GM18498 (cell line): ENCODE results near the gene SLC8A2.

Experiments
- ATAC-seq: cut with Tn5 transposase; IDR thresholded peaks from one replicate; pipeline ENCODE4 v1.9.1; 2021; ENCODE audit warnings: mild to moderate bottlenecking, moderate library complexity; ENCODE audit not compliant: unreplicated experiment

SLC8A2 gene

DNA sequence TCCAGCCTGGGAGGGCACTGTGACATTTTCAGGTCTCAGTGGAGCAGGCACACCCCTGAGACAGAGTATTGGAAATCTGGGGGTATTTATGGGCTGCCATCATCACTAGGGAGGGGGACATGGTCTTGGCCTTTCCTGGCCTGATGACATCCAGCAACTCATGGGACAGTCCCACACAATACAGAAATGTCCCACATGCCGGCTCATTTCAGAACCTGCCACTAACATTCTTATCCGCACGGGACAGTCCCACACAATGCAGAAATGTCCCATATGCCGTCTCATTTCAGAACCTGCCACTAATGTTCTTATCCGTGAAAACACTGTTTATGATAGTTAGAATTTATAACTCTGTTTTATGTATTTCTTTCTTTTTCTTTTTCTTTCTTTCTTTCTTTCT lies 9.8 kb downstream of the SLC8A2 start:
- no peak for ATAC-seq

DNA sequence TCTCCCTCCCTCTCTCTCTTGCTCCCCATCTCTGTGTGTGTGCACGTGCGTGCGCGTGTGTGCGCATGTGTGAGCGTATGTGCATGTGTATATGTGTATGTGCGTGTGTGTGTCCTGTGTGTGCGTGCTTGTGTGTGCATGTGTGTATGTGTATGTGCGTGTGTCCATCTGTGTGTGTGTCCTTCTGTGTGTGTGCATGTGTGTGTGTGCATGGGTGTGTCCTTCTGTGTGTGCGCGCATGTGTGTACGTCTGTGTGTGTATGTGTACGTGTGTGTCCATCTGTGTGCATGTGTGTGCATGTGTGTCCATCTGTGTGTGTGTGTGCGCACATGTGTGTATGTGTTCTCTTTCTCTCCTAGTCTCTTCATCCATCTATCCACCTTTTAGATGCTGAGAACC lies 12.2 kb downstream of the SLC8A2 start:
- no peak for ATAC-seq

DNA sequence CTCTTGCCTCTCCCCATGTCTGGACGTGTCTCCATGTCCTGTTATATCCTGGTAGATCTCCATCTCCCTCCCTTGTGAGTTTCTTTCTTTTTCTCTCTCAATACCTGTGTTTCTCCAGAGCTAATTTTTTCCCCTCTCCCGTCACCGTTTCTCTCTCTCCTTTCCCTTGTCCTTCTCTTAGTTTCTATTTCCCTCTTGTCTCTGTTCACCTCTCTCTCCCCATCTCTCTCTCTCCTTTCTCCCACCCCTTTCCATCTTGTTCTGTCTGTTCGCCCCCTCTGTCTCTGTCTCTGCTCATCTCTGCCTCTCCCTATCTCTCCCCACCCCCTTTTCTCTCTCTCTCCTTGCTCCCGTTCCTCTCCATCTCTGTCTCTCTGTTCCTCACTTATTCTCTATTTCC lies 13.0 kb downstream of the SLC8A2 start:
- ATAC-seq = no peak

DNA sequence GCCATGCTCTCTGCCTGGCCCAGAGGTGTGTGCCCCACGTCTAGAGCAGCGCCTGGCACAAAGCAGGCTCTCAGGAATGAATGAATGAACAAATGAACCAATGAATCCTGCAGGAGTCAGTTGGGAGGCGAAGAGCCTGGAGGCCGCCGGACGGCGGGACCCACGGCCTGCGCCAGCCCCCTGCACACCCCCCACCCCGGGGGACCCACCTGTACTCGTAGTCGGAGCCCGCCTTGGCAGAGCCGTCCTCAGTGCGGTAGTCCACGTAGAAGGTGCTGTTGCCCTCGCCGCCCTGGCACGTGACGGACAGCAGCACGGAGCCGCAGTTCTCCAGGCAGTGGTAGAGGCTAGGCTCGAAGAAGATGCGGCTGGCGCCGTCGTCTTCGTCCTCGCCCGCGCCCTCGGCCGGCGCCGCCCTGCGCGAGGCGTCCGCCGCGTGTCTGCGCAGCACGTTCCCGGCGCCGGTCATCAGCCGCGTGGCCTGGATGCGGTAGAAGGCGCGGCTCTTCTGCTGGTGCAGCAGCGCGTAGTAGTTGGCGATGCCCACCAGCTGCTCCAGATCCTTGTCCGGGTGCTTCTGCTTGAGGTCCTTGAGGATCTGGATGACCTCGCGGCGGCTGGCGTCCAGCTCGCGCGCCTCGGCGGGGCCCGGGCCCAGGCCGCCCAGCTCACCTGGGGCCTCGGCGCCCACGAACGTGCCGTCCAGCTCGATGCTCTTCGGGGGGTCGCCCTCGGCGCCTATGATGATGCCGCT lies 14.8 kb downstream of the SLC8A2 start:
- ATAC-seq = no peak

DNA sequence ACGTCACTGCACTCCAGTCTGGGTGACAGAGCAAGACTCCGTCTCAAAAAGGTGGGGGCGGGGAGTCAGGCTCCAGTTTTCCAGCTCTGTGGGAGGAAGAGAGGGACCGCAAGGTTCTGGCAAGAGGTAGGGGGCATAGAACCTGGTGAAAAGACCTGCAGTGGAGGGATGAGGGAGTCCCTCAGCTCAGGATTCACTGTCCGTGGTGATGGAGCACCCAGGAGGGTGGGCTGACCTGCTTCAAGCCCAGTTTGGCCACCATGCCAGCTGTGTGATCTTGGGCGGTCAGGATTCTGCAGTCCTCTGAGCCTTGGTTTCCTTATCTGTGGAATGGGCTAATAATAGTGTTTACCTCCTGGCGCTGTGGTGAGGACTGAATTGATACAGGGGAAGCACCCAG lies 21.2 kb downstream of the SLC8A2 start:
- ATAC-seq = no peak

DNA sequence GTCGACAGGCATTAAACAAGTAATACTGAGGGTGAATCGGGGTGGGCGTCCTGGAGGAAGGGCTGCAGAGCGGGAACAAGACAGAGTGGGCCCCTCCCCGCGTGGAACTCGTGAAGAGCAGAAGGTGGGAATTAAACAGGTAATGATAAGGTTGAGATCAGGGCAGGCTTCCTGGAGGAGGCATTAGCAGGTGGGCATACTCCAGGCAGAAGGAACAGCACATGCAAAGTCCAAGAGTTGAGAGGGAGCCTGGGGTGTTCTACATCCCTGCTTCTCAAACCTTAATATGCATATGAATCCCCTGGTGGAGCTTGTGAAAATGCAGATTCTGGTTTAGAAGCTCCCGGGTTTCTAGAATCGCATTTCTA lies 23.3 kb downstream of the SLC8A2 start:
- no peak for ATAC-seq

DNA sequence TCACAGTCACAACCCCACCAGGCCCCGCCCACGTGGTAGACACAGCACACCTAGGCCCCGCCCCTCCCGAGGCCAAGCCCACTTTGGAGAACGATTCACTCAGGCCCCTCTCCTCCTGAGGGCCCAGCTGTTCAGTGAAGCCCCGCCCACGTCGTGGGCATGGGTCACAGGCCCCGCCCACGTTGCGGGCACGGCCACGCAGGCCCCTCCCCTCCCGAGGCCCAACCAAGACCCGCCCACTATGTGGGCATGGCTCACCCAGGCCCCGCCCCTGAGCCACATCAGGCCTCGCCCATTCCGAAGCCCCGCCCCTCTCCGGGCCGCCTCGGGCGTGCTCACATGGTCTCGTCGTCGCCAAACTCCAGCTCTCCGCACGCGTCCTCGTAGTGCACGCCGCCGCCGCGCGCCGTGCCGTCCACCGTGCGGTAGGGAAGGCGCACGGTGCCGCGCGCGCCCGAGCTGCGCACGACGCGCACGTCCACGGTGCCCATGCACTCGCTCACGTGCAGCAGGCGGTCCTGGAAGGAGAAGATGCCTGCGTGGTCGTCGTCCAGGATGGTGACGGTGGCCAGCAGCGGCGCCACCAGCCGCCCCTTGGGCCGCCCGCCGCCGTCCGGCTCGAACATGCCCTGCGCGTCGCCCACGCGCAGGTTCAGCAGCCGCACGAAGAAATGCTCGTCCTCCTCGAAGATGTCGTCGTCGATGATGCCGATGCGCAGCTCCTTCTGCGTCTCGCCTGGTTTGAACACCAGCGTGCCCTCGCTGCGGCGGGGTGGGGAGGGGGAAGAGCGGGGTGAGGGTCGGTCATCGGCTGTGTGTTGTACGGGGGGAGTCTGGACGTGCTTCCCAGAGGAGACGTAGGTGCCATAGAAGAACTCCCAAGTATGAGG lies 24.0 kb downstream of the SLC8A2 start:
- ATAC-seq = no peak

DNA sequence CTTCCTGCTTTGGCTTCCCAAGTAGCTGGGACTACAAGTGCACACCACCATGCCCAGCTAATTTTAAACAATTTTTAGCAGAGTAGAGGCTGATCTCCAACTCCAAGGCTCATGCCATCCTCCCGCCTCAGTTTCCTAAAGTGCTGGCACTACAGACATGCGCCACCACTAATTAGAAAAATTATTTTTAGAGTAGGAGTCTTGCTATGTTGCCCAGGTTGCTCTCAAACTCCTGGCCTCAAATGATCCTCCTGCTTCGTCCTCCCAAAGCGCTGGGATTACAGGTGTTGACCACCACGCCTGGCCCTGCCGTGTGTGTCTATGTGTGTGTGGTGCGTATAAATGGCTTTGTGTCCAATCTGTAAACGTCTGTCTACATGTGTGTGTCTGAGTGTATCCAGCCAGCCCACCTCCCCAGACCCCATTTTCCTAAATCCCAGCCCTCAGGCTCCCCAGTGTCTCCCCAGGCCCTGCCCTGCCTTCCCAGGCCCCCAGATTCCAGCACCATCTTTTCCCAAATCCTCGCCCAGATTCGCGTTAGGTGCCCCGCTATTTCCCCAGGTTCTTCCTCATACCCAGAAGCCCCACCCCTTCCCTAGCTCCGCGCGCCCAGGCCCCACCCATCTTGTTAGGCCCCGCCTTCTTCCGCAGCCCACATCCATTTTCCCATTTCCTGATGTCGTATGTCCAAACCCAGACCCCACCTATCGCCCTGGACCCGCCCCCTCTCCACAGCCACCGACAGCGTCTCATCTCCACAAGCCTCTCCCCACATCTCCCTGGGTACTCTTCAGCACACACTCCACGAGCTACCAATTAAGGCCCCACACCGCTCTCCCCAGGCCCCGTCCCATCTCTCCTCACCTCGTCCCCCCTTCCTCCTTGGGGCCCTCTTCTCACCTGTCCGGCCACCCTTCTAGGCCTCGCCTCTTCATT lies 24.9 kb downstream of the SLC8A2 start:
- no peak for ATAC-seq

DNA sequence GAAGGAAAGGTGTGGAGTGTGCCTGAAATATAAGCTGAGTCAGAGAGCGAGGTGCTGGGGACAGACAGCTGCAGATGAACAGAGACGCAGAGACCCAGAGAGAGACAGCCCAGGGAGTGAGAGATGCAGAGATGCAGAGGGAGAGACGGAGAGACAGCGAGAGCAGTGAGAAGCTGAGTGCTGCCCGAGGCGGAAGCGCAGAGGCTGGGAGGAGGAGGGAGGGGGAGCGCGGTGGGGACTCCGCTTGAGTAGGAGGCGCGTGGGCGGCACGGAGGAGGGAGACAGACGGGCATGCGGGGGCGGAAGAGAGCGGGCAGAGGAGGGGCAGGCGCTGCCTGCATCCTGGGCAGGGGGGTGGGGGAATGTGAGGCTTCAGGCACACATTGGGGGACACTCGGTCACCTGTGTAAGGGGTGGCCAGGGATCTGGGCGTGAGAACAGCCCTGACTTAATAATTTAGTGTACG lies 25.7 kb downstream of the SLC8A2 start:
- ATAC-seq = no peak

DNA sequence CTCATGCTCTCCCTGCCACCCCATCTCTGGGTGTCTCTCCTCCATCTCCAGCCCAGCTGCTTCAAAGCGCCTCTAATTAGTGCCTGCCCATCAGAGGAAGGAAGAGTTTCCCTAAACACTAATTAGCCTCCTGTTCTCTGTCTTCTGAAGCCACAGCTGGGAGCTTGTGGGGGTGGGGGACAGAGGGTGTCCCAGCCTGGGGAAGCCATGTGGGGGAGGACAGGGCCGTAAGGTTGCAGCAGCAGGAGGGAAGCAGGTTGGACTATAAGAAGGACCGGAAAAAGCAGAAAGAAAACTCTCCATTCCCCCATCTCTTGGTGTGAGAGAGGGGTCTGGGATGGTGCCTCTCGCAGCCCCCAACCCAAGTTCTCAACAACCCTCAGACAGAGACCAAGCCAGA lies 26.2 kb downstream of the SLC8A2 start:
- no peak for ATAC-seq

DNA sequence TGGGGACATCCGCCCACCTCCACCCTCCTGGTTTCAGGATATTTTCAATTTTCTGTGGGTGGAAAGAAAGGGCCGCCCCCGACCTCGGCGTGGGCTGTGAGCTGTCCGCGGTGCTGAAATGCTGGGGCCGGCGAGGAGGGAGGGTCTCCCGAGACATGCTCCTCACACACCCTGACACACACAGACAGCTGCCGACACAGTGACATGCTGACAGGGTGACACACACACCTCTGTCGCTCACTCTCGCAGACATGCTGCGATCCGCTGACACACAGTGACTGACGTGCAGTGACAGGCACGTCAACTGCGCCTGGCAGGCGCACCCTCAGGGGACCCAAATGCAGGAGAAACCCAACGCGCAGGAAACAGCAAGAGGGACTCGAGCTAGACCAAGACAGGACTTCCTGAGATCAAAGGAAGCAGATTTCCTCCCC lies 27.3 kb downstream of the SLC8A2 start:
- no peak for ATAC-seq

DNA sequence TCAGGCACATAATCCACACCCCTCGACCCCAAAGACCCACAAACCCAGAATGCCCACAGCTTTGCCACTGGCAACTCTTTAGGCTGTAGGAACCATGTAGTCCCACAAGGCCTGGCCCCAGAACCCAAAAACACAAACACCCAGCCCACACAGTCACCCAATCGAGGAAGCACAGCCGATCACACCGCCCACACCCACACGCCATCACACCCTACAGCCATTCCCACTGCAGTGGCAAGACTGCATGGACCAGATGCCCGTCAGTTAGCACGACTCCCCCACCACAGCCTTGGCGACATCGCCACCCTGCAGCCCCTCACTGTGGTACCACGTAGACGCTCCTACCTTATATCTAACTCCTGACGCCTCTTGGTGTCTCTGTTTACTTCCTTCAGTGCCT lies 28.4 kb downstream of the SLC8A2 start:
- ATAC-seq = no peak

DNA sequence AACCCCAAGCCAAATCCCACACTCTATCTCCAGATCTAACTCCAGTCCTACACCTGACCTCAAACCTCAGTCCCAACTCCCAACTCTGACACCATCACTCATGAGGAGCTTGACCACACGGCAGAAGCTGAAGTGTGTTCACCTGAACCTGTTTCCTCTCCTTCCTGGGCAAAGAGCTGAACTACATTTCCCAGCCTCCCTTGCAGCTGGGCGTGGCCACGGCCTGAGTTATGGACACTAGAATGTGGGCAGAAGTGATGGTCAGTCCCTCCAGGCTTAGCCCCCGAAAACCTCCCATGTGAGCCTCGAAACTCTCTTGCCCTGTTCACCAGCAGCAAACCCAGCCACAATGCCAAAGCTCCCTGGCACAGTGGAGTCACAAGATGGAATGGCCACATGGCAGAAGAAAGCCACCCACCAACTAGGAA lies 32.9 kb downstream of the SLC8A2 start:
- no peak for ATAC-seq

DNA sequence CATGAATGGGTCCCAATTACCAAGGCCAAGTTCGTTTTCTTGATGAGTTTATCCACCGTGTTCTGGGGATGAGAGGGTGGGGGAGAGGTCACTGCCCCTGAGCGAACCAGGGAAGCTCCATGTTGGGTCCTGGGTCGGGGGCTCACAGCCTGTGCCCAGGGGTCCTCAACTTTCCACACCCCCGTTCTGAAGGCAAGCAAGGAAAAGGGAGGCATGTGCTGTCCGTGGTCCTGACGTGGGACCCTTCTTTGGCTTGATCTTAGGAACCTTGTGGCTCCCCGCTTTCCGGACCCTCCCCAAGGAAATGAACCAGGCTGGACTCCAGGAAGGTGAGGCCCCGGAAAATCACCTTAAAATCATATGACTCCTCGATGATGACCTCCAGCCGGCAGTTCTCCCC lies 34.2 kb downstream of the SLC8A2 start:
- ATAC-seq = no peak

DNA sequence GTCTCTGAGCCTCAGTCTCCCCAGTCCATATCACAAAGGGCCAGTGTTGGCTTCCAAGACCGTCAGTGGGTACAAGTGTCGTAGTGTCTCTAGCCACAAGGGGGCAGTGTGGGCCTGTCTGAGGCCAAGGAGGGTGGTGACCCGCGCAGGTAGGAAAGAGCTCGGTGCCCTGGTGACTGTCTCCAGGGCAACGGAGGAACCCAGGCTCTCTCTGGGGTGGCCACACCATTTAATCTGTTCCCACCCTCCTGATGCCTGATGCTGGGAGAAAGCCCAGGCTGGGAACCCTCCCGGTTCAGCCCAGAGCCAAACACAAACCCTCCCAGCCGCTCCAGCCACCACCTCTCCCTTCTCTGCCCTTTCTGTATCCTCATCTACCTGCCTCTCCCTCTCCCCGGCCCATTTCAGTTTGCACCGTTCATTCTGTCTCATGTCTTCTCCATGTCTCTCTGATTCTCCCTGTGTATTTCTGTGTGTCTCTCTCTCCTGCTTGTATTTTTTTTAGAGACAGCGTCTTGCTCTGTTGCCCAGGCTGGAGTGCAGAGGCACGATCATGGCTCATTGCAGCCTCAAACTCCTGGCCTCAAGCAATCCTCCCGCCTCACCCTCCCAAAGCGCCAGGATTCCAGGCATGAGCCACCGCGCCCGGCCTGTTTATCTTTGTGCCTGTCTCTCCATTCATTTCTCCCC lies 34.8 kb downstream of the SLC8A2 start:
- ATAC-seq = peak; percentile 56

DNA sequence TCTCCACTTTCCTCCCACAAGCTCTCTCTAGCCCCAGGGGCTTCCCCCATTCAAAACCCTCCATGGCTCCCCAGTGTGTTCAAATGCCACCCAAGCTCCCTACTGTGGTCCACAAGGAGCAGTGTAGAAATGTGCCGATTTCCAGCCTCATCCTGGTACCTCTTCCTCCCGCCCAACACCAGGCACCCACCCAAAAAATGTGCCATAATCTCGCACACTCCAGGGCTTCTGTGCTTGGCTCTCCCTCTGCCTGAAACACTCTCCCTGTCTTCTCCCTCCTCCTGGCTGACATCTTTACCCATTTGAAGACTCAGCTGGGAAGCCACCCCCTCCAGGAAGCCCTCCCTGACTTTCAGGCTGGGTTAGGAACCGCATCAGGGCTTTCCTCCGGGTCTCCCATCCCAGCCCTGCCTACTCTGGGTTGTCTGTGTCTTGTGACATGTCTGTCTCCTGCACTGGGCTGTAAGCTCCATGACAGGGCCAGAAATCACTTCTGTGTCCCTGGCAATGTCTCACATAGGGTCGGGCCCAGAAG lies 35.7 kb downstream of the SLC8A2 start:
- no peak for ATAC-seq

DNA sequence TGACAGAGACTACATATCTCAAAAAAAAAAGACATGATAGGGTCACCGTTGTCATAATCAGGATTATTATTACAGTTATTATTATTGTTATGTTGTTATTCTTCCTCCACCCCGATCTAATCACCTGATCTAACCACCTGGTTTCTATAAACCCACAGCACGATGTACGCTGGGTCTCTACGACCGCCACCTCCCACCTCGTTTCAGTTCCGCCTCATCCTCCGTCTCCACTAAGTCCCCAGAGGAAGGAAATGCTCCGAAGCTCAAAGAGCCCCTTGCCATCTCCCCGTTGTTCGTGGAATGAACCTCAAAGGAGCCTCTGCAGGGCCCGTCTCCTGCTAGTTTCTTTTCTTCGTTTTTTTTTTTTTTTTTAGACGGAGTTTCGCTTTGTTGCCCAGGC lies 36.5 kb downstream of the SLC8A2 start:
- no peak for ATAC-seq

DNA sequence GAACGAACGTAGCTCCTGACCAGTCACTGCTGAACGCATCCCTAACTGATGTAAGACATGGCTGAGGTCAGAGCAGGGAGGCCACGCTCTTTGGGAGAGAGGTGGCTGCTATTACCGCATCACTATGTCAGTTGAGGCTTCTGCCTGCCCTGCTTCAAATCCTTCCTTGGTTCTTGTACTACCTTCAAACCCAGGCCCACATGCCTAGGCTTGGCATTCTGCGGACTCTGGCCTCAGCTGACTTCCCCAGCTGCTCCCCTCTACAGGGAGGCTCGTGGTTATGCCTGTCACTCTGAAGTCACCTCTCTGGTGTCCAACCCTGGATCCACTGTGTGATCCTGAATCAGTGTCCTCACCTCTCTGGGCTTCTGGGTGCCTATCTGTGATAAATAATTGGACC lies 37.6 kb downstream of the SLC8A2 start:
- no peak for ATAC-seq

DNA sequence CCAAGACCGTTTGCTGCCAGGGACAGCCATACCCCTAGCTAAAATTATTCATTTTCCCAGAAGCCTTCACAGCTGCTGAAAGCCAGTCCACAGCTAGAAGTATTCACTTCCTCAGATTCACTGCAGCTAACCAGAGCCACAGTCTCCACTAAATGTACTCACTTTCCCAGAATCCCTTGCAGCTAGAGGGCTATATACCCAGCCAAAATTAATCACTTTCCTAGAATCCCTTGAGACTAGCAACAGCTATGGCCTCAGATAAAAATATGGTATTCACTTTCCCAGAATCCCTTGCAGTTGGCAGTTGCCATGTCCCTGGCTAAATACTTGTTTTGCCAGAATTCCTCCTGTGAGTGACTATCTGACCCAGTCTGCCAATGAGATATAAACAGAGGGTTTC lies 38.6 kb downstream of the SLC8A2 start:
- ATAC-seq = no peak

DNA sequence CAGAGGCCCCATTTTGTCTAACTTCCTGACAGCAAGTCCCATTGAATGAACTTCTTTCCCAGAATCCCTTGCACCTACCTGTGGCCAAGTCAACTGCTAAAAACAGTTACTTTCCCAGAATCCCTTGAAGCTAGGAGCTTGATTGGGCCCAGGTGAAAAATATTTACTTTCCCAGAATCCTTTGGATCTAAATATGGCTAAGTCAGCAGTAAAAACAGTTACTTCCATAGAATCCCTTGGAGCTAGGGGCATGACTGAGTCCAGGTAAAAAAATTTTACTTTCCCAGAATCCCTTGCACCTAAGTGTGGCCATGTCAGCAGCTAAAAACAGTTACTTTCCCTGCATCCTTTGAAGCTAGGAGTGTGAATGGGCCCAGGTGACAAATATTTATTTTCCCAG lies 39.2 kb downstream of the SLC8A2 start:
- no peak for ATAC-seq
